HFFc6 (cell line): ENCODE measurements around the gene TBX1. TPM values are rescaled to one million over a fixed set of nuclear protein-coding genes. Genes with fewer than 3 reads are reported as not detected.

Experiments used
- DNase-seq: peaks from one replicate; pipeline ENCODE4 v3.0.0-alpha.2; 2018
- H3K27ac Mint-ChIP-seq: 2 replicates; pipeline ENCODE4 v1.8.0; 2020; ENCODE audit warnings: mild to moderate bottlenecking, mixed read lengths
- H3K27me3 Mint-ChIP-seq: 2 replicates; pipeline ENCODE4 v1.8.0; 2021; ENCODE audit warnings: mild to moderate bottlenecking, moderate library complexity, mixed read lengths; ENCODE audit not compliant: insufficient read depth
- H3K36me3 Mint-ChIP-seq: 2 replicates; pipeline ENCODE4 v1.8.0; 2021; ENCODE audit warnings: low read depth, mixed read lengths
- H3K4me1 Mint-ChIP-seq: 2 replicates; pipeline ENCODE4 v1.8.0; 2020; ENCODE audit warnings: low read depth, mixed read lengths
- H3K4me3 Mint-ChIP-seq: 2 replicates; pipeline ENCODE4 v1.8.0; 2020; ENCODE audit warnings: mild to moderate bottlenecking, moderate library complexity, mixed read lengths
- H3K9me3 Mint-ChIP-seq: 2 replicates; pipeline ENCODE4 v1.8.0; 2020; ENCODE audit warnings: mild to moderate bottlenecking, mixed read lengths
- CTCF ChIP-seq: fragments of 200-600 bp; sonication (generic); IDR thresholded peaks from 2 replicates; pipeline ENCODE4 v1.5.0; 2021; ENCODE audit warnings: antibody characterized with exemption, mild to moderate bottlenecking
- total RNA-seq, 6 experiments: library from RNA; stranded (reverse); fragmentation: NEBNext Ultra II Directional; extraction: Animal tissue kit (Norgen Biotek cat#: 25700); gene quantifications; 2 replicates in 1 of 6; 3 replicates in 5 of 6; pipeline ENCODE4 v1.2.3, GENCODE V29; 2021

TBX1 gene
- total RNA-seq, 6 experiments from 2014 or later = 0.14 to 1.1 (median 0.73) TPM; not detected in 1

GRCh38 chr22:19786264-19786585, 25.6 kb downstream of the TBX1 start:
- H3K4me3 Mint-ChIP-seq = no peak overlapping the region
- H3K36me3 Mint-ChIP-seq = peaks cover 4% of the 10 kb centered on the region; the same call in 1 of the 2 replicates
- H3K27me3 Mint-ChIP-seq = no peaks in the 10 kb centered on the region; the same call in 1 of the 2 replicates
- DNase-seq = no peak
- no peak overlapping the region for H3K27ac Mint-ChIP-seq
- no peaks in the 10 kb centered on the region for H3K9me3 Mint-ChIP-seq
- TF ChIP-seq CTCF = no peak
- H3K4me1 Mint-ChIP-seq = no peaks in the 10 kb centered on the region

GRCh38 chr22:19786959-19787848, 26.6 kb downstream of the TBX1 start:
- no peaks in the 10 kb centered on the region for H3K4me1 Mint-ChIP-seq
- H3K4me3 Mint-ChIP-seq = no peak overlapping the region
- H3K36me3 Mint-ChIP-seq = peaks cover 10% of the 10 kb centered on the region
- H3K27ac Mint-ChIP-seq = no peak overlapping the region
- no peak for DNase-seq
- H3K27me3 Mint-ChIP-seq = no peaks in the 10 kb centered on the region; the same call in 1 of the 2 replicates
- TF ChIP-seq CTCF = no peak
- no peaks in the 10 kb centered on the region for H3K9me3 Mint-ChIP-seq

GRCh38 chr22:19787849-19788141, 27.2 kb downstream of the TBX1 start:
- Mint-ChIP-seq H3K4me1 (no peaks in the 10 kb centered on the region), H3K27me3 (no peaks in the 10 kb centered on the region; the same call in 1 of the 2 replicates), H3K9me3 (no peaks in the 10 kb centered on the region), H3K36me3 (peaks cover 16% of the 10 kb centered on the region), H3K27ac (no peak overlapping the region), H3K4me3 (no peak overlapping the region)
- no peak for DNase-seq
- no peak for TF ChIP-seq CTCF

GRCh38 chr22:19788661-19789225, 28.2 kb downstream of the TBX1 start:
- Mint-ChIP-seq H3K27ac (no peak overlapping the region), H3K4me3 (no peak overlapping the region), H3K9me3 (no peaks in the 10 kb centered on the region), H3K4me1 (peaks cover 7% of the 10 kb centered on the region; the same call in 1 of the 2 replicates), H3K27me3 (no peaks in the 10 kb centered on the region; the same call in 1 of the 2 replicates), H3K36me3 (peaks cover 21% of the 10 kb centered on the region)
- DNase-seq = no peak
- no peak for TF ChIP-seq CTCF

GRCh38 chr22:19789406-19789805, 28.8 kb downstream of the TBX1 start:
- no peak overlapping the region for H3K4me3 Mint-ChIP-seq
- peaks cover 14% of the 10 kb centered on the region; the same call in 1 of the 2 replicates for H3K4me1 Mint-ChIP-seq
- TF ChIP-seq CTCF = no peak
- no peak overlapping the region for H3K27ac Mint-ChIP-seq
- no peaks in the 10 kb centered on the region; the same call in 1 of the 2 replicates for H3K27me3 Mint-ChIP-seq
- DNase-seq = no peak
- peaks cover 25% of the 10 kb centered on the region for H3K36me3 Mint-ChIP-seq
- no peaks in the 10 kb centered on the region for H3K9me3 Mint-ChIP-seq
